GM13977 (cell line): ENCODE data around the gene ZNF12.

Experiments
- DNase-seq: peaks from one replicate; pipeline ENCODE4 v3.0.0; 2012; ENCODE audit warnings: low spot score
- CTCF ChIP-seq: IDR thresholded peaks from 2 replicates; pipeline ENCODE4 v1.5.1; 2012; ENCODE audit warnings: mild to moderate bottlenecking, control low read depth; ENCODE audit not compliant: insufficient read depth; ENCODE audit errors: extremely low read depth, missing control alignments
- in situ Hi-C: fragments of 300-500 bp; cut with MboI; formaldehyde crosslinking; loops from one replicate; pipeline ENCODE4 v1.12.0; 2022; ENCODE audit warnings: low sequenced_read_pairs, low pct_unique_long_range_greater_than_20kb, mixed read lengths, inconsistent platforms; ENCODE audit not compliant: unreplicated experiment

ZNF12 gene

GRCh38 chr7:6641305-6642035 lies 65.3 kb downstream of the ZNF12 start:
- in situ Hi-C loops, result no loop called here
- no peak for TF ChIP-seq CTCF
- no peak for DNase-seq

GRCh38 chr7:6640246-6640721 lies 66.5 kb downstream of the ZNF12 start:
- DNase-seq, result no peak
- no peak for TF ChIP-seq CTCF
- in situ Hi-C loops, result no loop called here

GRCh38 chr7:6639627-6640026 lies 67.1 kb downstream of the ZNF12 start:
- in situ Hi-C loops, result no loop called here
- no peak for TF ChIP-seq CTCF
- DNase-seq, result no peak

- in situ Hi-C loops, result no loop called here
- no peak for DNase-seq
- no peak for TF ChIP-seq CTCF
Observed at GRCh38 chr7:6639032-6639431, 67.7 kb downstream of the ZNF12 start.
